Adipocyte (in vitro differentiated cells): ENCODE results near the gene ZFHX3.
A peak's percentile ranks its signal among the peaks of the same experiment; 100 is the strongest.

Experiments used
- DNase-seq: peaks from one replicate; pipeline ENCODE4 v3.0.0-alpha.2; 2015; ENCODE audit warnings: low read depth
- H3K27me3 ChIP-seq: replicated peaks from 2 replicates; pipeline ENCODE4 v1.7.0; 2013; ENCODE audit warnings: mild to moderate bottlenecking, low read length, moderate library complexity; ENCODE audit not compliant: control insufficient read depth, insufficient read depth
- H3K36me3 ChIP-seq: 2 replicates; pipeline ENCODE4 v1.7.0; 2013; ENCODE audit warnings: low read length, mild to moderate bottlenecking, moderate library complexity; ENCODE audit not compliant: control insufficient read depth, insufficient read depth, severe bottlenecking
- H3K4me1 ChIP-seq: 2 replicates; pipeline ENCODE4 v1.7.0; 2013; ENCODE audit warnings: mild to moderate bottlenecking, low read length, moderate library complexity; ENCODE audit not compliant: control insufficient read depth, insufficient read depth
- H3K4me3 ChIP-seq: 2 replicates; pipeline ENCODE4 v1.7.0; 2013; ENCODE audit warnings: mild to moderate bottlenecking, low read length, moderate library complexity
- H3K9ac ChIP-seq: 2 replicates; pipeline ENCODE4 v1.7.0; 2013; ENCODE audit warnings: mild to moderate bottlenecking, low read length, moderate library complexity
- H3K9me3 ChIP-seq: 2 replicates; pipeline ENCODE4 v1.7.0; 2013; ENCODE audit warnings: mild to moderate bottlenecking, low read length, moderate library complexity; ENCODE audit not compliant: control insufficient read depth

The ZFHX3 gene

GRCh38 chr16:72924927-72925630, 122.8 kb downstream of the ZFHX3 start:
- Histone ChIP-seq H3K4me1 (peaks cover 7% of the 10 kb centered on the region), H3K4me3 (no peak overlapping the region), H3K9me3 (no peaks in the 10 kb centered on the region), H3K9ac (no peak overlapping the region), H3K36me3 (no peaks in the 10 kb centered on the region), H3K27me3 (no peaks in the 10 kb centered on the region)
- no peak for DNase-seq

GRCh38 chr16:72924537-72924926, 123.4 kb downstream of the ZFHX3 start:
- Histone ChIP-seq H3K36me3 (no peaks in the 10 kb centered on the region), H3K9ac (no peak overlapping the region), H3K9me3 (no peaks in the 10 kb centered on the region), H3K27me3 (no peaks in the 10 kb centered on the region), H3K4me3 (no peak overlapping the region), H3K4me1 (peaks cover 7% of the 10 kb centered on the region)
- DNase-seq = no peak

GRCh38 chr16:72923757-72924156, 124.2 kb downstream of the ZFHX3 start:
- no peak overlapping the region for H3K4me3 ChIP-seq
- DNase-seq = no peak

GRCh38 chr16:72922714-72923113, 125.2 kb downstream of the ZFHX3 start:
- Histone ChIP-seq H3K4me1 (peaks cover 6% of the 10 kb centered on the region), H3K4me3 (no peak overlapping the region)
- no peak for DNase-seq

More at GRCh38 chr16:72923757-72924156, 124.2 kb downstream of the ZFHX3 start:
- H3K36me3 ChIP-seq = no peaks in the 10 kb centered on the region
- no peak overlapping the region for H3K9ac ChIP-seq
- H3K4me1 ChIP-seq = peaks cover 7% of the 10 kb centered on the region
- H3K27me3 ChIP-seq = no peaks in the 10 kb centered on the region
- no peaks in the 10 kb centered on the region for H3K9me3 ChIP-seq

GRCh38 chr16:72921620-72922019, 126.3 kb downstream of the ZFHX3 start:
- Histone ChIP-seq H3K9me3 (no peaks in the 10 kb centered on the region), H3K9ac (no peak overlapping the region), H3K27me3 (no peaks in the 10 kb centered on the region), H3K4me3 (peak overlapping the region; percentile 3), H3K36me3 (no peaks in the 10 kb centered on the region), H3K4me1 (no peaks in the 10 kb centered on the region)
- DNase-seq = peak; percentile 68

More at GRCh38 chr16:72922714-72923113, 125.2 kb downstream of the ZFHX3 start:
- H3K36me3 ChIP-seq = no peaks in the 10 kb centered on the region
- H3K9me3 ChIP-seq = no peaks in the 10 kb centered on the region
- H3K27me3 ChIP-seq = no peaks in the 10 kb centered on the region
- no peak overlapping the region for H3K9ac ChIP-seq

GRCh38 chr16:72921106-72921505, 126.8 kb downstream of the ZFHX3 start:
- Histone ChIP-seq H3K27me3 (no peaks in the 10 kb centered on the region), H3K4me1 (no peaks in the 10 kb centered on the region), H3K9me3 (no peaks in the 10 kb centered on the region), H3K4me3 (no peak overlapping the region), H3K9ac (no peak overlapping the region), H3K36me3 (no peaks in the 10 kb centered on the region)
- DNase-seq = no peak

- DNase-seq = no peak
- H3K9ac ChIP-seq = no peak overlapping the region
- no peak overlapping the region for H3K4me3 ChIP-seq
- H3K4me1 ChIP-seq = no peaks in the 10 kb centered on the region
- H3K36me3 ChIP-seq = no peaks in the 10 kb centered on the region
- no peaks in the 10 kb centered on the region for H3K27me3 ChIP-seq
- no peaks in the 10 kb centered on the region for H3K9me3 ChIP-seq
Observed at GRCh38 chr16:72917051-72917450, 130.9 kb downstream of the ZFHX3 start.

- Histone ChIP-seq H3K27me3 (no peaks in the 10 kb centered on the region), H3K9ac (no peak overlapping the region), H3K4me3 (no peak overlapping the region), H3K9me3 (no peaks in the 10 kb centered on the region), H3K36me3 (no peaks in the 10 kb centered on the region), H3K4me1 (no peaks in the 10 kb centered on the region)
- DNase-seq = no peak
Observed at GRCh38 chr16:72915331-72915730, 132.6 kb downstream of the ZFHX3 start.

- H3K9ac ChIP-seq = no peak overlapping the region
- no peak for DNase-seq
- no peaks in the 10 kb centered on the region for H3K27me3 ChIP-seq
- H3K4me3 ChIP-seq = no peak overlapping the region
- H3K4me1 ChIP-seq = no peaks in the 10 kb centered on the region
- no peaks in the 10 kb centered on the region for H3K9me3 ChIP-seq
- H3K36me3 ChIP-seq = no peaks in the 10 kb centered on the region
Observed at GRCh38 chr16:72913551-72913950, 134.4 kb downstream of the ZFHX3 start.

- H3K4me3 ChIP-seq = no peak overlapping the region
- H3K9me3 ChIP-seq = no peaks in the 10 kb centered on the region
- H3K9ac ChIP-seq = no peak overlapping the region
- DNase-seq = no peak
- no peaks in the 10 kb centered on the region for H3K36me3 ChIP-seq
- no peaks in the 10 kb centered on the region for H3K27me3 ChIP-seq
- no peaks in the 10 kb centered on the region for H3K4me1 ChIP-seq
Observed at GRCh38 chr16:72911971-72912370, 136.0 kb downstream of the ZFHX3 start.

GRCh38 chr16:72910875-72911274, 137.1 kb downstream of the ZFHX3 start:
- DNase-seq = no peak
- Histone ChIP-seq H3K9ac (no peak overlapping the region), H3K4me3 (no peak overlapping the region), H3K4me1 (no peaks in the 10 kb centered on the region), H3K36me3 (no peaks in the 10 kb centered on the region), H3K27me3 (no peaks in the 10 kb centered on the region), H3K9me3 (no peaks in the 10 kb centered on the region)

GRCh38 chr16:72910381-72910780, 137.5 kb downstream of the ZFHX3 start:
- Histone ChIP-seq H3K4me3 (no peak overlapping the region), H3K36me3 (no peaks in the 10 kb centered on the region), H3K4me1 (no peaks in the 10 kb centered on the region), H3K9me3 (no peaks in the 10 kb centered on the region), H3K9ac (no peak overlapping the region), H3K27me3 (no peaks in the 10 kb centered on the region)
- DNase-seq = no peak
